HG03442 (cell line): ENCODE measurements around the gene FOLR2.
"Not testable (repeated sequence)": the region's sequence is repeated elsewhere in the genome, so short reads cannot be mapped to it uniquely, and the experiment has no call there.

Experiments used
- ATAC-seq: cut with Tn5 transposase; IDR thresholded peaks from one replicate; pipeline ENCODE4 v1.9.1; 2021; ENCODE audit warnings: mild to moderate bottlenecking, moderate library complexity; ENCODE audit not compliant: unreplicated experiment

Gene FOLR2

DNA sequence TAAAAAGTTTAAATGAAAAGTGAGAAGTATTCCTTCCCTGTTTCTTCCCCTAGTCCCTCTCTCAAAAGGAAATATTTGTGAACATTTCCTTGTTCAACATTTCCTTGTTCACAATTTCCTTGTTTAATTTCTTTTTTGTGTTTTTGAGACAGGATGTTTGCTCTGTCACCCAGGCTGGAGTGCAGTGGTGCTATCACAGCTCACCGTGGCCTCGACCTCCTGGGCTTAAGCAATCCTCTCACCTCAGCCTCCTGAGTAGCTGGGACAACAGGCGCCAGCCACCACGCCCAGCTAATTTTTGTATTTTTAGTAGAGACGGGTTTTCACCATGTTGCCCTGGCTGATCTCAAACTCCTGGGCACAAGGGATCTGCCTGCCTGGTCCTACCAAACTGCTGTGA, 50.4 kb downstream of the FOLR2 start:
- not testable (repeated sequence) for ATAC-seq

DNA sequence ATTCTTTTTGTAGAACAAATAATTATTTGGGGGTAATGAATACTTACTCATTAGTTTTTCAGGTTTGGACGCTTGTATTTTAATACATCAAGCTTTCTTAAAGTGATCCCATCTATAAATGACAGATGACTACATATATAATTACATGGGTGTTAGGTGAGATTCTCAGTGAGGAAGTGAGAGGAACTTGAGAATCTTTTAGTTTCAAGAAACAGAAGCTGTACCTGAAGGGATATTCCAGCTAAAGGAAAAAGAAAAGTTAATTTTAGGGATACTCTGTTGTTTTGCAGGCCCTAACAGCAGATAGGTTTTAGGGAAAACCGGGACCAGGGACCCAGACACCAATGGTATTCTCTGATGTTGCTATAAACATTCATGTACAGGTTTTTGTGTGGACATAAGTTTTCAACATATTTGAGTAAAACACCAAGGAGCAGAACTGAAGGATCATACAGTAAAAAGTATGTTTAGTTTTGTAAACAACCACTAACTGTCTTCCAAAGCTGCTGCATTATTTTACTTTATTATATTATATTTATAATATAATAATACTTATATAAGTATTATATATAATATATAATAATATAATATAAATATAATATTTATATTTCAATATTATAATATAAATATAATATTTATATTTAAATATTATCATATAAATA, 51.5 kb downstream of the FOLR2 start:
- no peak for ATAC-seq
